DND-41 (cell line): Measurements from ENCODE around the gene CALN1.

Source experiments
- ATAC-seq: fragments of 200-7000 bp; cut with Tn5 transposase; 3 replicates; pipeline ENCODE4 v1.9.1; 2021; ENCODE audit warnings: low read depth; ENCODE audit not compliant: insufficient read depth
- DNase-seq: peaks from one replicate; pipeline ENCODE4 v3.0.0-alpha.2; 2020
- H2AFZ ChIP-seq: 2 replicates; pipeline ENCODE4 v1.6.0; 2012; ENCODE audit warnings: low read depth, low read length
- H3K27ac ChIP-seq: 2 replicates; pipeline ENCODE4 v1.5.1; 2012; ENCODE audit warnings: low read length, inconsistent platforms
- H3K27me3 ChIP-seq: fragments of 200-600 bp; sonication (generic); 2 replicates; pipeline ENCODE4 v1.6.0; 2012; ENCODE audit warnings: low read length, mild to moderate bottlenecking, inconsistent platforms; ENCODE audit not compliant: insufficient read depth, poor library complexity
- H3K36me3 ChIP-seq: 2 replicates; pipeline ENCODE4 v1.5.1; 2012; ENCODE audit warnings: low read length, inconsistent platforms; ENCODE audit not compliant: insufficient read depth
- H3K4me1 ChIP-seq: 2 replicates; pipeline ENCODE4 v1.5.1; 2012; ENCODE audit warnings: mild to moderate bottlenecking, low read length; ENCODE audit not compliant: insufficient read depth
- H3K4me2 ChIP-seq: 2 replicates; pipeline ENCODE4 v1.6.0; 2012; ENCODE audit warnings: mild to moderate bottlenecking, moderate library complexity, low read length, inconsistent platforms; ENCODE audit not compliant: insufficient read depth
- H3K4me3 ChIP-seq, 2 experiments: fragments of 200-600 bp in 1 of 2; shearing (Covaris generic) in 1 of 2; 2 replicates each; pipeline ENCODE4 v1.5.1; 2012 to 2016; ENCODE audit warnings: inconsistent platforms in 2 of 2, low read length in 2 of 2, mild to moderate bottlenecking in 2 of 2, low read depth in 1 of 2, moderate library complexity in 1 of 2
- H3K79me2 ChIP-seq: 2 replicates; pipeline ENCODE4 v1.6.0; 2012; ENCODE audit warnings: low read length, inconsistent platforms; ENCODE audit not compliant: insufficient read depth
- H3K9ac ChIP-seq: 2 replicates; pipeline ENCODE4 v1.6.0; 2012; ENCODE audit warnings: low read depth, mild to moderate bottlenecking, inconsistent platforms, low read length, moderate library complexity
- H3K9me3 ChIP-seq: 2 replicates; pipeline ENCODE4 v1.5.1; 2012; ENCODE audit warnings: low read length, moderate library complexity, mild to moderate bottlenecking, inconsistent platforms; ENCODE audit not compliant: insufficient read depth, severe bottlenecking
- H4K20me1 ChIP-seq: 2 replicates; pipeline ENCODE4 v1.6.0; 2012; ENCODE audit warnings: low read length; ENCODE audit not compliant: insufficient read depth
- EZH2 ChIP-seq: IDR thresholded peaks from 3 replicates; pipeline ENCODE4 v1.6.1; 2012; ENCODE audit warnings: borderline replicate concordance, low read depth, mild to moderate bottlenecking, moderate library complexity, low read length, inconsistent platforms; ENCODE audit not compliant: severe bottlenecking
- TF ChIP-seq, protein P1 (sequence below): IDR thresholded peaks from 2 replicates; pipeline ENCODE4 v1.5.1; 2012; ENCODE audit warnings: borderline replicate concordance, low read length, moderate library complexity, mild to moderate bottlenecking; ENCODE audit not compliant: poor library complexity, severe bottlenecking; ENCODE audit errors: extremely low read depth

CALN1 gene

GRCh38 chr7:72032934-72033333 is 379.2 kb downstream of the CALN1 start:
- Histone ChIP-seq H3K79me2 (no peaks in the 10 kb centered on the region), H3K9me3 (peaks cover 4% of the 10 kb centered on the region), H3K9ac (peak overlapping the region; percentile 9; the same call in 1 of the 2 replicates), H3K4me2 (no peak overlapping the region), H2AFZ (peak overlapping the region; percentile 46), H4K20me1 (no peaks in the 10 kb centered on the region), H3K27ac (peak overlapping the region; percentile 71), H3K27me3 (no peaks in the 10 kb centered on the region), H3K4me1 (peaks cover 26% of the 10 kb centered on the region), H3K36me3 (no peaks in the 10 kb centered on the region), H3K4me3 (no peak overlapping the region)
- TF ChIP-seq, protein P1, sequence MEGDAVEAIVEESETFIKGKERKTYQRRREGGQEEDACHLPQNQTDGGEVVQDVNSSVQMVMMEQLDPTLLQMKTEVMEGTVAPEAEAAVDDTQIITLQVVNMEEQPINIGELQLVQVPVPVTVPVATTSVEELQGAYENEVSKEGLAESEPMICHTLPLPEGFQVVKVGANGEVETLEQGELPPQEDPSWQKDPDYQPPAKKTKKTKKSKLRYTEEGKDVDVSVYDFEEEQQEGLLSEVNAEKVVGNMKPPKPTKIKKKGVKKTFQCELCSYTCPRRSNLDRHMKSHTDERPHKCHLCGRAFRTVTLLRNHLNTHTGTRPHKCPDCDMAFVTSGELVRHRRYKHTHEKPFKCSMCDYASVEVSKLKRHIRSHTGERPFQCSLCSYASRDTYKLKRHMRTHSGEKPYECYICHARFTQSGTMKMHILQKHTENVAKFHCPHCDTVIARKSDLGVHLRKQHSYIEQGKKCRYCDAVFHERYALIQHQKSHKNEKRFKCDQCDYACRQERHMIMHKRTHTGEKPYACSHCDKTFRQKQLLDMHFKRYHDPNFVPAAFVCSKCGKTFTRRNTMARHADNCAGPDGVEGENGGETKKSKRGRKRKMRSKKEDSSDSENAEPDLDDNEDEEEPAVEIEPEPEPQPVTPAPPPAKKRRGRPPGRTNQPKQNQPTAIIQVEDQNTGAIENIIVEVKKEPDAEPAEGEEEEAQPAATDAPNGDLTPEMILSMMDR = no peak
- no peak for TF ChIP-seq EZH2
- ATAC-seq (peak; percentile 80), DNase-seq (peak; percentile 26)

DNA sequence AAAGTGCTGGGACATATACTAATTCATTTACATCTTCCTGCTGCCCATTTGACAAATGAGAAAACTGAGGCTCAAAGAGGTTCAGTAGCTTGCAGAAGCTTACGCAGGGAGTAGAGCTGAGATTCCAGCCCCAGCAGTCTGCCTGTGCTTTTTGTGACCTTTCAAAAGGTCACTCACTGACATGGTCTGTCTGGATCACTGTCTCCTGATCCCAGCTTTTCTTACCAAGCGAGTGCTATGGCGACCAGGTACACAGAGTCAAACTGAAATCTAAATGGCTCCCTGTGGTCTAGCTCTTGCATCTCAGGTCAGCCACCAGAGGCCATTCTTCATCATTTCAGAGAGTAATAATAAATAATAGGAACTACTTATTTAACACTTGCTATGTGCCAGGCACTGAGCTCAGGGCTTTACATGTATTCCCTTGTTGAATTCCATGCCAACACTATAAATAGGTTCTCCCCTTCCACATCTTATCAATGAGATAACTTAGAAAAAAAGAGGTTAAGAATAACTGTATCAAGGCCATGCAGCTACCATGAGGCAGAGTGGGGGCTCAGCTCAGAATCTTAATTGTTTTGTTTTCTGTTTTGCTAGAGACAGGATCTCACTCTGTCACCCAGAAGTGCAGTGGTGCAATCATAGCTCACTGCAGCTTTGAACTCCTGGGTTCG is 381.0 kb downstream of the CALN1 start:
- 0 out of 2 replicates have a peak overlapping the region, but pooled peaks have one; percentile 19 for H3K27ac ChIP-seq
- H3K36me3 ChIP-seq = no peaks in the 10 kb centered on the region
- no peaks in the 10 kb centered on the region for H4K20me1 ChIP-seq
- H3K27me3 ChIP-seq = no peaks in the 10 kb centered on the region
- H3K79me2 ChIP-seq = no peaks in the 10 kb centered on the region
- H3K4me3 ChIP-seq = no peak overlapping the region
- DNase-seq (no peak), ATAC-seq (no peak)
- no peak overlapping the region for H3K9ac ChIP-seq
- TF ChIP-seq, protein P1 = no peak
- TF ChIP-seq EZH2 = no peak
- H3K4me1 ChIP-seq = peaks cover 17% of the 10 kb centered on the region
- H2AFZ ChIP-seq = no peak overlapping the region
- no peak overlapping the region for H3K4me2 ChIP-seq
- no peaks in the 10 kb centered on the region for H3K9me3 ChIP-seq

- H3K4me2 ChIP-seq = no peak overlapping the region
- no peak overlapping the region for H3K27ac ChIP-seq
- no peaks in the 10 kb centered on the region for H3K27me3 ChIP-seq
- H3K79me2 ChIP-seq = no peaks in the 10 kb centered on the region
- no peak overlapping the region for H3K4me3 ChIP-seq
- DNase-seq (no peak), ATAC-seq (no peak)
- no peaks in the 10 kb centered on the region for H4K20me1 ChIP-seq
- H3K36me3 ChIP-seq = no peaks in the 10 kb centered on the region
- TF ChIP-seq EZH2 = no peak
- TF ChIP-seq, protein P1 = no peak
- H3K4me1 ChIP-seq = peaks cover 11% of the 10 kb centered on the region
- no peak overlapping the region for H3K9ac ChIP-seq
- no peak overlapping the region for H2AFZ ChIP-seq
- no peaks in the 10 kb centered on the region for H3K9me3 ChIP-seq
These were observed 383.9 kb downstream of the CALN1 start for GRCh38 chr7:72028267-72028666.
